ENCODE results near the gene TCTN2.

Gene TCTN2

DNA sequence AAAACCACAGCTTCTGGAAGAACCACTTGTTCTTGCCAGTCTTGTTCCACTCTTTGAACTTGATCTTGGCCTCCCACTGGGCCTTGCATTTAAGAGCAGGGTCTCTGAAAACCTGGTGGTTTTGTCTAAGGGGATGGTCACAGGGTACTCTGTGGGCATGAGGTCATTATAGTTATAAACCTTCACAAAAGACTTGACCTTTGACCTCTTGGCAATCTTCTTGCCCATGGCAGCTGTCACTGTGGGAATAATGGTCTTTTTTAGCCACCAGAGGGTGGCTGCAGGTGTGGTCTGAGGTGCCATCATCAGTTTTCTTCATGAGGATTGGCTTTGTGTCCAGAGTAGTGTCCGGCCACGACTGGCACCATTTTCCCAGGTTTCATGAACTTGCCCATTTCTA lies 50.3 kb downstream of the TCTN2 start:
- Histone ChIP-seq H3K27me3 (ENCODE audit: insufficient read depth, low read length, poor library complexity) (no peaks in the 10 kb centered on the region), H3K36me3 (ENCODE audit: insufficient read depth, low read length) (peaks cover 51% of the 10 kb centered on the region), H4K20me1 (ENCODE audit: insufficient read depth, low read length) (no peaks in the 10 kb centered on the region), H3K4me3 (ENCODE audit: low read depth in 1 of 2, low read length in 2 of 2) (no peak overlapping the region), H3K4me1 (ENCODE audit: insufficient read depth, low read length) (no peaks in the 10 kb centered on the region), H3K27ac (ENCODE audit: low read length) (no peak overlapping the region), H3K4me2 (ENCODE audit: insufficient read depth, low read length) (no peak overlapping the region), H3K79me2 (ENCODE audit: insufficient read depth, low read length) (peaks cover 11% of the 10 kb centered on the region; the same call in 1 of the 2 replicates), H2AFZ (ENCODE audit: low read depth, low read length) (no peak overlapping the region), H3K9me3 (ENCODE audit: insufficient read depth, low read length, severe bottlenecking) (no peaks in the 10 kb centered on the region), H3K9ac (ENCODE audit: low read depth, low read length) (no peak overlapping the region)
- TF ChIP-seq EZH2 (IDR thresholded peaks at IDR 0.05; ENCODE audit: borderline replicate concordance, low read depth, low read length, severe bottlenecking) = no peak
- TF ChIP-seq, protein P1, sequence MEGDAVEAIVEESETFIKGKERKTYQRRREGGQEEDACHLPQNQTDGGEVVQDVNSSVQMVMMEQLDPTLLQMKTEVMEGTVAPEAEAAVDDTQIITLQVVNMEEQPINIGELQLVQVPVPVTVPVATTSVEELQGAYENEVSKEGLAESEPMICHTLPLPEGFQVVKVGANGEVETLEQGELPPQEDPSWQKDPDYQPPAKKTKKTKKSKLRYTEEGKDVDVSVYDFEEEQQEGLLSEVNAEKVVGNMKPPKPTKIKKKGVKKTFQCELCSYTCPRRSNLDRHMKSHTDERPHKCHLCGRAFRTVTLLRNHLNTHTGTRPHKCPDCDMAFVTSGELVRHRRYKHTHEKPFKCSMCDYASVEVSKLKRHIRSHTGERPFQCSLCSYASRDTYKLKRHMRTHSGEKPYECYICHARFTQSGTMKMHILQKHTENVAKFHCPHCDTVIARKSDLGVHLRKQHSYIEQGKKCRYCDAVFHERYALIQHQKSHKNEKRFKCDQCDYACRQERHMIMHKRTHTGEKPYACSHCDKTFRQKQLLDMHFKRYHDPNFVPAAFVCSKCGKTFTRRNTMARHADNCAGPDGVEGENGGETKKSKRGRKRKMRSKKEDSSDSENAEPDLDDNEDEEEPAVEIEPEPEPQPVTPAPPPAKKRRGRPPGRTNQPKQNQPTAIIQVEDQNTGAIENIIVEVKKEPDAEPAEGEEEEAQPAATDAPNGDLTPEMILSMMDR (IDR thresholded peaks at IDR 0.05; ENCODE audit: borderline replicate concordance, extremely low read depth, low read length, poor library complexity, severe bottlenecking) = no peak
- ATAC-seq (ENCODE audit: insufficient read depth, low read depth) (no peak), DNase-seq (no peak)

DNA sequence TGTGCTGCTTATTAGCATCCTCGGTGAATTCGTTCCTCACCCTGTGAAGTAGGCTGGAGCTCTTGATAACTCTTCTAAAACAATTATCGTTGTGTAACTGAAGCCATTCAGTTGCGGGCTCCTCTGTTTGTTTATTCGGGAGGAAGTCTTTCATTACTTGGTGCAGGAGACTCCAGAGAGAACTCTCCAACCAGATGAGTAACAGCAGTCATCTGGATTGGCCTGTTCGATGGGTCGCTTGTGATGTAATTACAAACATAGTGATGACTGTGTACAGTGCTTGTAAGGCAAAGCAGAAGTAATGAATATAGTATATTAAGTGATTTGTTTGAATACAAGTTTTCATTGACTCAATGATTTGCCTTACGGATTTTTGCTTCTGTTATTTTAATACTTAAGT lies 52.1 kb downstream of the TCTN2 start:
- H3K36me3 ChIP-seq (ENCODE audit: insufficient read depth, low read length) = peaks cover 69% of the 10 kb centered on the region
- H3K9me3 ChIP-seq (ENCODE audit: insufficient read depth, low read length, severe bottlenecking) = no peaks in the 10 kb centered on the region
- H3K79me2 ChIP-seq (ENCODE audit: insufficient read depth, low read length) = 0 out of 2 replicates have a peak, but pooled peaks cover 4% of the 10 kb centered on the region
- H3K9ac ChIP-seq (ENCODE audit: low read depth, low read length) = no peak overlapping the region
- TF ChIP-seq, protein P1 (IDR thresholded peaks at IDR 0.05; ENCODE audit: borderline replicate concordance, extremely low read depth, low read length, poor library complexity, severe bottlenecking) = no peak
- TF ChIP-seq EZH2 (IDR thresholded peaks at IDR 0.05; ENCODE audit: borderline replicate concordance, low read depth, low read length, severe bottlenecking) = no peak
- H3K4me1 ChIP-seq (ENCODE audit: insufficient read depth, low read length) = no peaks in the 10 kb centered on the region
- H3K27ac ChIP-seq (ENCODE audit: low read length) = no peak overlapping the region
- H3K27me3 ChIP-seq (ENCODE audit: insufficient read depth, low read length, poor library complexity) = no peaks in the 10 kb centered on the region
- no peaks in the 10 kb centered on the region for H4K20me1 ChIP-seq (ENCODE audit: insufficient read depth, low read length)
- no peak overlapping the region for H3K4me3 ChIP-seq (ENCODE audit: low read depth in 1 of 2, low read length in 2 of 2)
- DNase-seq (no peak), ATAC-seq (ENCODE audit: insufficient read depth, low read depth) (no peak)
- H2AFZ ChIP-seq (ENCODE audit: low read depth, low read length) = no peak overlapping the region
- no peak overlapping the region for H3K4me2 ChIP-seq (ENCODE audit: insufficient read depth, low read length)

DNA sequence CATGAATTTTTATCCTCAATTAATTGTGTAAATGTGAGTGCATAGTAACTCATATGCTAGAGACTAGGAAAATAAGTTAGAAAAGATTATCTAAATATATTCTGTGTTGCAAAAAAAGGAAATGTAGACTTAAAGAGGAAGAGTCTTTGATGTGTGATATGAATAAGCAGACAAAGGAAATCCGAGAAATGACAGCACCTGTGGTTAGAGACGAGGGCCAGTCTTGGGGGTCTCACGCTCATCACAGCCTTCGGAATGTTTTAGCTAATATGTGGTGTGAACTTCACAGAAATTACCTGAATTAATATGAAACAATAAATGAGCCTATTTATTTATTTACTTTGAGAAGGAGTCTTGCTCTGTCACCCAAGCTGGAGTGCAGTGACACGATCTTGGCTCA lies 52.9 kb downstream of the TCTN2 start:
- H3K4me3 ChIP-seq (ENCODE audit: low read depth in 1 of 2, low read length in 2 of 2) = no peak overlapping the region
- no peaks in the 10 kb centered on the region for H3K27me3 ChIP-seq (ENCODE audit: insufficient read depth, low read length, poor library complexity)
- no peak overlapping the region for H3K27ac ChIP-seq (ENCODE audit: low read length)
- ATAC-seq (ENCODE audit: insufficient read depth, low read depth) (no peak), DNase-seq (no peak)
- H2AFZ ChIP-seq (ENCODE audit: low read depth, low read length) = no peak overlapping the region
- TF ChIP-seq, protein P1 (IDR thresholded peaks at IDR 0.05; ENCODE audit: borderline replicate concordance, extremely low read depth, low read length, poor library complexity, severe bottlenecking) = no peak
- TF ChIP-seq EZH2 (IDR thresholded peaks at IDR 0.05; ENCODE audit: borderline replicate concordance, low read depth, low read length, severe bottlenecking) = no peak
- H3K4me2 ChIP-seq (ENCODE audit: insufficient read depth, low read length) = no peak overlapping the region
- peaks cover 77% of the 10 kb centered on the region for H3K36me3 ChIP-seq (ENCODE audit: insufficient read depth, low read length)
- H3K79me2 ChIP-seq (ENCODE audit: insufficient read depth, low read length) = 0 out of 2 replicates have a peak, but pooled peaks cover 4% of the 10 kb centered on the region
- H4K20me1 ChIP-seq (ENCODE audit: insufficient read depth, low read length) = no peaks in the 10 kb centered on the region
- no peaks in the 10 kb centered on the region for H3K4me1 ChIP-seq (ENCODE audit: insufficient read depth, low read length)
- H3K9me3 ChIP-seq (ENCODE audit: insufficient read depth, low read length, severe bottlenecking) = no peaks in the 10 kb centered on the region
- no peak overlapping the region for H3K9ac ChIP-seq (ENCODE audit: low read depth, low read length)

DNA sequence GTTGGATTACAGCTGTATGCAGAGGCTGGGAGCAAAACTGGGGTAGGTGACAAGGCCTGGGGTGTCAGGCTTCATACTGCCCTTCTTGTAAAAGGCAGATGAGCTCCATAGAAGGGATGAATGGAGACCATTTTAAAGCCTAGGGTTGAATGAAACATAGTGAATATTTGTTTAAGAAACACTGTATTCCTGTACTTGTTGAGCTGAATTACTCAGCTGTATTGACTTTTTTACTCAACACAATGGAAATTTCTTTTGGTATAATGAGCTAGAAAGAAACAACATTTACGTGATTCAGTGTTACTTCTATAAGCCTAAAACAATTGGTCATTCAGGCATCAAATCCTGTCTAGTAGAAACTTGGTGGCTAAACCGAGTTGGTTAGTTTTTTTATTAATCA lies 55.3 kb downstream of the TCTN2 start:
- Histone ChIP-seq H3K27me3 (ENCODE audit: insufficient read depth, low read length, poor library complexity) (no peaks in the 10 kb centered on the region), H3K4me2 (ENCODE audit: insufficient read depth, low read length) (no peak overlapping the region), H3K9ac (ENCODE audit: low read depth, low read length) (no peak overlapping the region), H3K4me3 (ENCODE audit: low read depth in 1 of 2, low read length in 2 of 2) (no peak overlapping the region), H3K9me3 (ENCODE audit: insufficient read depth, low read length, severe bottlenecking) (no peaks in the 10 kb centered on the region), H3K27ac (ENCODE audit: low read length) (no peak overlapping the region), H3K36me3 (ENCODE audit: insufficient read depth, low read length) (peaks cover 76% of the 10 kb centered on the region), H3K79me2 (ENCODE audit: insufficient read depth, low read length) (no peaks in the 10 kb centered on the region), H4K20me1 (ENCODE audit: insufficient read depth, low read length) (no peaks in the 10 kb centered on the region), H2AFZ (ENCODE audit: low read depth, low read length) (no peak overlapping the region), H3K4me1 (ENCODE audit: insufficient read depth, low read length) (no peaks in the 10 kb centered on the region)
- ATAC-seq (ENCODE audit: insufficient read depth, low read depth) (no peak), DNase-seq (no peak)
- no peak for TF ChIP-seq EZH2 (IDR thresholded peaks at IDR 0.05; ENCODE audit: borderline replicate concordance, low read depth, low read length, severe bottlenecking)
- TF ChIP-seq, protein P1 (IDR thresholded peaks at IDR 0.05; ENCODE audit: borderline replicate concordance, extremely low read depth, low read length, poor library complexity, severe bottlenecking) = no peak

Data from DND-41 (cell line).